ENCODE data around the gene MSANTD3.
"Not testable (repeated sequence)": the region's sequence is repeated elsewhere in the genome, so short reads cannot be mapped to it uniquely, and the experiment has no call there.

MSANTD3 gene
- total RNA-seq: 7.5 to 11.2 (median 8.0) reads per million in 4 donors

DNA sequence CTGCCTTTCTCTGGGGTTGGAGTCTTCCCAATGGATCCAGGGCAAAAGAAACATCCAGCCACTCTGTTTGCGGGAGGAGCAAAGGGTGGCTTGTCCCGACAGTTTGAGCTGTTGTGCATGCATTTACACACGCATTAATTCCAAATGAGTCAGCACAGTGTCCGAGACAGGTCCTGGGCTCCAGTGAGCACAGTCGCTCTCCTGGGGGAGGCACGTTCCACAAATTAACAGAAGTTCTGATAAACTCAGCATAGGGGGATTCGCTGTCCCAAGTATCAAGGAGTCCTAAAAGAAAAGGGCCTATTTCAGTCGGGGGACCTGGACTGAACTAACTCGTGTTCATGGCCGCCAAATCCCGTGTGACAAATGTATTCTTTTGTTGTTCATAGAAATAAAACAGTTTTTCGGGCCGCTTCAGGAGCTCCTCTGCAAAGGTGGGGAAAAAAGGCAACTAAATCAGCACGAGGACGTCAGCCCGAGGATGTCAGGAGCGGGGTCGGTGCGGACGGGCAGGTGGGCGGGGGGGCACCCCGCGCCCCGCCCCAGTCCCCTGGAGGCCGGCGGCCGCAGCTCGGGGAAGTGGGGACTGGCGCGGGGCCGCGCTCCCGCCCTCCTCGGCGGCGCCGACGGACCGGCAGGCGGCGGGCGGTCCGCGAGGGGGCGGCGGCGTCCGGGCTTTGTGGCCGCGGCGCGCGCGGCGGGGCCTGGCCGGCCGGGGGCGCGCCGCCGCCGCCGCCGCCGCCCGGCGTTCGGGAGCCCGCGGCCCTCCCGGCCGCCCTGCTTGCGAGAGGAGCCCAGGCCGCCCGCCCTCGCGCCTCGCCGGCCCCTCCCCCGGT, at the start of gene MSANTD3:
Gene MSANTD3, plus strand, starts transcription at position 614 of the 836 bp plus-strand sequence. CDS start 14,796 bp downstream, outside the sequence.
- peak; percentile 31 to 60 (median 36) for DNase-seq

DNA sequence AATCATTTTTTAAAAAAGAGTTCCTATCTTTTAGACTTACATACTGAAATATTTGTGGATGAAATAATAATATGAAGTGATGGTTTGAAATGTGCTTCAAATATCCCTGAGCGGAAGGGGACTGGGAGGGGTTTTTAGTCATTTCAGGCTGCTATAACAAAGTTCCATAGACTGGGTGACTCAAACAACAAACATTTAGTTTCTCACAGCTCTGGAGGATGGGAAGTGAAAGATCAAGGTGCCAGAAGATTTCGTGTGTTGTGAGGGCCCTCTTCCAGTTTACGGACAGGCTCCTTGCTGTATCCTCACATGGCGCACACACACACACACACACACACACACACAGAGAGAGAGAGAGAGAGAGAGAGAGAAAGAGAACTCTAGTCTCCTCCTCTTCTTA, 47.1 kb upstream of the MSANTD3 start:
- no peak for DNase-seq

- not testable (repeated sequence) for DNase-seq
Observed at GRCh38 chr9:100392989-100393388, 34.0 kb upstream of the MSANTD3 start.

GRCh38 chr9:100394032-100394695, 32.8 kb upstream of the MSANTD3 start:
- no peak for DNase-seq

DNA sequence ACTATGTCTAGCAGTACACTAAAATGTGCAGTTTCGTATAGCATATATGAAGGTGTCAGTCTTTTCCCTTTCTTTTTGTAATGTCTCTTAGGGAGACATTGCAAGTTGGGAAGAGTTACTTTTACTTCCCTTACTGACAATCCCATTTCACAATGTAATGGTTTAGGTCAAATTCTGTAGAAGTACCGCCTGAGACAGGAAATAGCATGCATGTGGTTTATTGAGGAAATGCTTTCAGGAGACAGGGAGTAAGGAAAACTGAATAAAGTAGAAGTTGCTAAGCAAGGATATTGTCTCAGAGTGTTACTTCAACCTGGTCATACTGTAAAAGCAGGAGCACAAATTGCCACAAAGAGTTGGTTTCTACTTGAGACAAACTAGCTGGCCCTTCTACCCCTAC, 32.1 kb upstream of the MSANTD3 start:
- DNase-seq: no peak

GRCh38 chr9:100396769-100397168, 30.2 kb upstream of the MSANTD3 start:
- no peak for DNase-seq

GRCh38 chr9:100397529-100398266, 29.2 kb upstream of the MSANTD3 start:
- no peak for DNase-seq

GRCh38 chr9:100401042-100401441, 25.9 kb upstream of the MSANTD3 start:
- no peak for DNase-seq

DNA sequence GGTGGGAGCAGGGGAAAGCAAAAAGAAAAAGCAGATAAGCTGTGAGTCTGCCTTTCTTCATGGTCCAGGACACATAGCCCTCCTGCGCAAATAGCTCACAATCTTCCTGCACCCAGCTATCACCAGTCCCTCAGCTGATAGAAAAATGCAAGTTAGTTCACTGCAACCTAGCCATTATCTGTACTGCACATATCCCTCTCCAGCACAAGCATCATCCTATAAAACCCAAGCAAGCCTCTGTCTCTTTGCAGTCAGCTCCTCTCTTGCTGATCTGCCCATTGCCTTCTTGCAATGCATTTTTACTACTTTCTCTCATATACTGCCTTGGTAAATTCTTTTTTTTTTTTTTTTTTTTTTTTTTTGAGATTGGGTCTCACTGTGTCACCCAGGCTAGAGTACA, 20.0 kb upstream of the MSANTD3 start:
- no peak for DNase-seq

- DNase-seq: no peak
Observed at GRCh38 chr9:100408546-100409175, 18.3 kb upstream of the MSANTD3 start.

DNA sequence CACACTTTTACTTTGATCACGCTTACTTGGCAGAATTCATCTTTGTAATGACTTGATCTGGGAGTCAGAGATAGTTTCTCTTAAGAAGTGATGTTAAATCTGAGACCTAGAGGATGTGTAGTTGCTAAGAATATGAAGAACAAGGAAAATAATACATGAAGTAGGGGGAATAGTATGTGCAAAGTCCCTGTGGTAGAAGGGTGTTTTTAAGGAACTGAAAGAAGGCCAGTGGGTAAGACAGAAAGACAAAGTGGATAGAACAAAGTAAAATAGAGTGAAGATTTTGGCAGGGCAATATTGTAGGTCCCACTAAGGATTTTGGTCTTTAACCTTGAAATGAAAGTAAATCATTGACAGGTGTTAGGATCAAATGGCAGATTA, 17.8 kb upstream of the MSANTD3 start:
- DNase-seq: no peak

GRCh38 chr9:100411472-100412283, 15.3 kb upstream of the MSANTD3 start:
- peak; percentile 72 to 89 (median 80) for DNase-seq

DNA sequence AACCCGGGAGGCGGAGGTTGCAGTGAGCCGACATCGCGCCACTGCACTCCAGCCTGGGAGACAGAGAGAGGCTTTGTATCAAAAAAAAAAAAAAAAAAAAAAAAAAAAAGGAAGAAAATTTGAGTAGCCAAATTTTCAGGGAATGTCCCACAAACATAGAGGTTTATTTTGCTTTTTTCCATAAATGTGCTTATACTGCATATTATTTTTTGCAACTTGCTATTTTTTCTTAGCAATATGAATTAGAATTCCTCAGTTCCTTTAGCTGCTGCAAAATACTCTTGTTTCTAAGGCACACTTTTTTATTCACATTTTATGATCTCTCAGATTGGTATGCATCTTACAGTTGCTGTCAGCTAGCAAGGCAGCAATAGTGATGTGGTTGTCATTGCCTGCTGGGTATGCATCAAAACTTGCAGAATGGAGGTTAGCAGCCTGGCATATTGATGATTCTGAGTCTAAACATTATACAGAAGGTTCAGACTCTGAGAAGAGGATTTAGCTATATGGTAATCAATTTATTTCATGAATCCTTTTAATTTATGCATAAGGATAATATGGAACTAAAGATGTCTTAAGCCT, 13.0 kb upstream of the MSANTD3 start:
- DNase-seq: no peak

- DNase-seq: no peak
Observed at GRCh38 chr9:100417815-100418214, 9.1 kb upstream of the MSANTD3 start.

DNA sequence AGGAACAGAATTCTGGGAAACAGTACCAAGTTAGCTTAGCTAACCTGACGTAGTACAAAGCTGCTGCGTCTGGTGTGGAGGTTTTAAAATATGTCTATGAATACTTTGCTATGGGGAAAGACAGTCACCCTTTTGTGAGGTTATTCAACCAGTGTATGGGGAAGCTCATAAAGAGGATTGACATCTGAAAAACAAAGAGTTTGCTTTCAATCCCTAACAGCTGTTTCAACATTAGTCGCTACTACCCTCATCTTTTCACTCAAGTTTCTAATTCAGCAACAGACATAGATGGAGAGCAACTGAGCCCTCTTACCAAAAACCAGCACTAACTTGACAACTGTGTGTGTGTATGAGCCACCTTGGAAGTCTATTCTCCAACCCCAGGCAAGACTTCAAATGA, 7.8 kb upstream of the MSANTD3 start:
- DNase-seq: no peak

- not testable (repeated sequence) for DNase-seq
Observed at GRCh38 chr9:100421116-100421515, 5.8 kb upstream of the MSANTD3 start.

- no peak for DNase-seq
Observed at GRCh38 chr9:100425758-100426157, 1.2 kb upstream of the MSANTD3 start.

GRCh38 chr9:100426189-100426529, 784 bp upstream of the MSANTD3 start:
- no peak for DNase-seq

GRCh38 chr9:100427366-100428263, 672 bp downstream of the MSANTD3 start:
- peak in 2 of 5 donors; percentile 11 to 16 for DNase-seq

DNA sequence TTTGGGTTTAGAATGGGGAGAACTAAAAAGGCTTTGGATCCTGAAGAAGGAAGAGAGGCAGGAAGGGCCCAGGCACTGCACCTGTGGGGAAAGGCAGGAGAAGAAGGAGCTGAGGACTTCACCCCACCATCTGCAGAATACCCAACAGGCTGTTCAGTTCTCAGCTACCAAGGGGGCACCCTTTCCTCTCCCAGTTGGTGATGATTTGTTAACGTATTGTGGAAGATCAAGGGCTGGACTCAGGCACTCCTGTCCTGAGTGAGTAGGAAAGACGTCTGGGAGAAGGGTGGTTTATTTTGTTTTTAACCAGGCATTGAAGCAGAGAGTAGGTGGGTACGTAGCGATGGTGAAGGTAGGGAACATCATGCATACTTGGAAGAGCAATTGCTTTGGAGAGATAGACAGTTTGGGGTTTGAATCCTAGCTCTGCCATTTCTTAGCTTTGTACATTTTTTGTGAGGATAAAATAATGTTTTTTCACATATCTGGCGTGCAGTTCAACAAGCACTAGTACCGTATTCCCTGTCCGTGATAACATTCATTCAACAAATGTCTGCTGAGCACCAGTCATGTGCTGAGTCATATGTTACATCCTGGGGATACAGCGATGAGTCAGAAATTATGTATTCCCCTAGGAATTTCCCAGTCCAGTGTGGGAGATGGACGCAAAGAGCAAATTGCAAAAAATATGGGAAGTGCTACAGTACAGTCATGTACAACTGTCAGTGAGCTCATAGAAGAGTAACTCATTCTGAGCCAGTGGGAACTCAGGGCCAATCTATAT, 2.1 kb downstream of the MSANTD3 start:
- no peak for DNase-seq

Data from T-helper 1 cell (primary cell).